Neuronal stem cell (in vitro differentiated cells): ENCODE data around the gene INTS3.
A peak's percentile ranks its signal among the peaks of the same experiment; 100 is the strongest.

Experiments used
- DNase-seq: peaks from one replicate; pipeline ENCODE4 v3.0.0-alpha.2; 2013; ENCODE audit warnings: low spot score
- H2AFZ ChIP-seq: one replicate; pipeline ENCODE4 v1.6.1; 2013; ENCODE audit warnings: mild to moderate bottlenecking, low read length, inconsistent platforms
- H2AK5ac ChIP-seq: 2 replicates; pipeline ENCODE4 v1.6.1; 2013; ENCODE audit warnings: low read depth, mild to moderate bottlenecking, inconsistent platforms, low read length, moderate library complexity, mixed read lengths
- H2BK120ac ChIP-seq: 2 replicates; pipeline ENCODE4 v1.6.1; 2013; ENCODE audit warnings: low read depth, mild to moderate bottlenecking, inconsistent platforms, low read length, moderate library complexity, mixed read lengths
- H2BK12ac ChIP-seq: one replicate; pipeline ENCODE4 v1.6.1; 2013; ENCODE audit warnings: low read length, inconsistent platforms
- H2BK15ac ChIP-seq: 2 replicates; pipeline ENCODE4 v1.6.1; 2013; ENCODE audit warnings: mild to moderate bottlenecking, low read length, inconsistent platforms, mixed read lengths
- H2BK5ac ChIP-seq: one replicate; pipeline ENCODE4 v1.6.1; 2013; ENCODE audit warnings: inconsistent platforms, mild to moderate bottlenecking, low read length, moderate library complexity
- H3K14ac ChIP-seq: one replicate; pipeline ENCODE4 v1.6.1; 2013; ENCODE audit warnings: low read length, inconsistent platforms
- H3K18ac ChIP-seq: 2 replicates; pipeline ENCODE4 v1.6.1; 2013; ENCODE audit warnings: low read length, inconsistent platforms
- H3K23ac ChIP-seq: 2 replicates; pipeline ENCODE4 v1.6.1; 2013; ENCODE audit warnings: low read depth, mild to moderate bottlenecking, mixed read lengths, low read length, inconsistent platforms; ENCODE audit not compliant: poor library complexity
- H3K27ac ChIP-seq: replicated peaks from 3 replicates; pipeline ENCODE4 v1.5.1; 2013; ENCODE audit warnings: low read length, inconsistent platforms
- H3K27me3 ChIP-seq, 3 experiments: 2 replicates each; pipeline ENCODE4 v1.6.1; 2013; ENCODE audit warnings: low read length in 3 of 3, mild to moderate bottlenecking in 2 of 3, inconsistent platforms in 1 of 3, low read depth in 1 of 3, mixed read lengths in 1 of 3, moderate library complexity in 1 of 3; ENCODE audit not compliant: control insufficient read depth in 3 of 3, insufficient read depth in 3 of 3
- H3K36me3 ChIP-seq, 2 donors: replicated peaks in 1 of 2; 2 replicates each; pipeline ENCODE4 v1.6.1; 2013; ENCODE audit warnings: low read length in 2 of 2; ENCODE audit not compliant: control insufficient read depth in 2 of 2, insufficient read depth in 2 of 2
- H3K4ac ChIP-seq: 2 replicates; pipeline ENCODE4 v1.6.1; 2013; ENCODE audit warnings: inconsistent platforms, mild to moderate bottlenecking, low read length, moderate library complexity
- H3K4me1 ChIP-seq, 2 donors: 1 replicate in 1 of 2; 2 replicates in 1 of 2; pipeline ENCODE4 v1.6.1; 2013; ENCODE audit warnings: low read length in 2 of 2, low read depth in 1 of 2; ENCODE audit not compliant: control insufficient read depth in 2 of 2, insufficient read depth in 1 of 2
- H3K4me2 ChIP-seq: one replicate; pipeline ENCODE4 v1.6.1; 2013; ENCODE audit warnings: mild to moderate bottlenecking, low read length, inconsistent platforms; ENCODE audit not compliant: insufficient read depth, poor library complexity, severe bottlenecking
- H3K4me3 ChIP-seq, 2 donors: 2 replicates each; pipeline ENCODE4 v1.5.1; 2013; ENCODE audit warnings: low read length in 2 of 2, mild to moderate bottlenecking in 2 of 2, inconsistent platforms in 1 of 2, moderate library complexity in 1 of 2
- H3K79me1 ChIP-seq: one replicate; pipeline ENCODE4 v1.6.1; 2013; ENCODE audit warnings: low read depth, mild to moderate bottlenecking, inconsistent platforms, low read length, moderate library complexity
- H3K9ac ChIP-seq: one replicate; pipeline ENCODE4 v1.6.1; 2013; ENCODE audit warnings: mild to moderate bottlenecking, low read depth, low read length, inconsistent platforms; ENCODE audit not compliant: poor library complexity
- H3K9me3 ChIP-seq, 2 donors: replicated peaks in 1 of 2; 2 replicates each; pipeline versions ENCODE3 to v1.6.1; 2013; ENCODE audit warnings: low read length in 2 of 2, mild to moderate bottlenecking in 2 of 2, inconsistent platforms in 1 of 2, low read depth in 1 of 2, mixed read lengths in 1 of 2, moderate library complexity in 1 of 2; ENCODE audit not compliant: control insufficient read depth in 2 of 2, insufficient read depth in 1 of 2
- H4K8ac ChIP-seq: one replicate; pipeline ENCODE4 v1.6.1; 2013; ENCODE audit warnings: low read depth, mild to moderate bottlenecking, inconsistent platforms, low read length, moderate library complexity
- H4K91ac ChIP-seq: one replicate; pipeline ENCODE4 v1.6.1; 2013; ENCODE audit warnings: low read length, low read depth, mild to moderate bottlenecking, inconsistent platforms; ENCODE audit not compliant: poor library complexity
- WGBS, 2 donors: extraction: QIAGEN DNeasy Blood & Tissue Kit; methylation state at CpG; one replicate each; pipeline ENCODE4 v1.1.7; 2013; ENCODE audit warnings: missing lambda C conversion rate in 2 of 2, mixed read lengths in 1 of 2; ENCODE audit not compliant: insufficient read length in 2 of 2, insufficient replicate concordance in 1 of 2; ENCODE audit errors: extremely low coverage in 2 of 2; 5-methylcytosine and 5-hydroxymethylcytosine counted together

INTS3 gene

DNA sequence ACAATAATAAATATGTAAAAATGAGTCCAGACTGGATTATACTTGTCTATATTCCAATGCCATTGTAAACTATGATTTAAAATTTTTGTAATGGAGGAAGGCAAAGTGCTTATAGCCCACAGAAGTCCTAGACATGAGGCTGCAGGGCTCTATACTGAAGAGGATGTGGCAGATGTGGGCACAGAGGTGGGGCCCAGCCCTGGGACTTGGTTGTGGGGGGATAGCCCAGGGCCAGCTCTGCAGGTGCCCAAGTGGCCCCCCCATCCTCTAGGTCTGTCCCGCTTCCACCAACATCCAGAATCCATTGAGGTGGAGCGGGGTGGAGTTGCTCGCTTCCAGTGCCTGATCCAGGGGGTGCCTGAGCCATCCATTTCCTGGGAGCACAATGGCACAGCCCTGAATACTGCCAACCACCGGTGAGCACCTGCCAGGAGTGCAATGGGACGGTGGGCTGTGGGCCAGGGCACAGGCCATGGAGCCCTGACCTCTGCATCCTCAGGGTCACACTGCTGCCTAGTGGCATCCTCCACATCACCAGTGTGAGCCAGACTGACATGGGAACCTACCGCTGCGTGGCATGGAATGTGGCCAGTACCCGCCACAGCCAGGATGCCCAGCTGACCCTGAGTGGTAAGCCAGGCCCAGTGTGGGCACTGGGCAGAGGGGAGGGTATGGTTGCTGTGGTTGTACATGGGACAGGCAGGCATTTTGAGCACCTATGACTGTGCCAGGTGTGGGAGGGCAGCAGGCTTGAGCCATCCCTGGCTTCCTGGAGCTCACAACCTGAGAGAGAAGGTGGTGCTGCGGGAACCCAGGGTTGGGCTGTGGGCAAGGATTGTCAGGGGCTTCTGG lies 68.3 kb downstream of the INTS3 start:
- H2BK12ac ChIP-seq = peak overlapping the region; percentile 85
- peak overlapping the region; percentile 33 for H3K18ac ChIP-seq
- no peak overlapping the region for H3K4me2 ChIP-seq
- peaks cover 36 to 48% of the 10 kb centered on the region in 2 donors for H3K4me1 ChIP-seq
- peak overlapping the region; percentile 83 for H3K23ac ChIP-seq
- DNase-seq = no peak
- H2BK120ac ChIP-seq = no peak overlapping the region
- no peaks in the 10 kb centered on the region for H3K79me1 ChIP-seq
- H3K9ac ChIP-seq = peak overlapping the region; percentile 87
- peak overlapping the region; percentile 58 for H3K4ac ChIP-seq
- peaks cover 6 to 46% of the 10 kb centered on the region in 2 donors for H3K36me3 ChIP-seq
- H3K9me3 ChIP-seq = peaks cover 0 to 3% of the 10 kb centered on the region in 2 donors
- peak overlapping the region; percentile 68 for H2BK15ac ChIP-seq
- no peak overlapping the region for H3K27ac ChIP-seq
- H3K4me3 ChIP-seq = no peak overlapping the region
- peak overlapping the region; percentile 100 for H2AK5ac ChIP-seq
- H2BK5ac ChIP-seq = peak overlapping the region; percentile 26
- H4K8ac ChIP-seq = no peak overlapping the region
- no peak overlapping the region for H3K14ac ChIP-seq
- H4K91ac ChIP-seq = no peak overlapping the region
- H2AFZ ChIP-seq = no peak overlapping the region
- peaks cover 0 to 5% (median 0%) of the 10 kb centered on the region in 3 experiments for H3K27me3 ChIP-seq
- no CpG with 5 or more reads among the region's 9 CpGs for WGBS, 2 donors

GRCh38 chr1:153796786-153797659 lies 69.2 kb downstream of the INTS3 start:
- Histone ChIP-seq H3K14ac (no peak overlapping the region), H3K9ac (no peak overlapping the region), H3K79me1 (no peaks in the 10 kb centered on the region), H3K4me1 (peaks cover 32 to 45% of the 10 kb centered on the region in 2 donors), H3K4ac (no peak overlapping the region), H3K27me3 (peaks cover 0 to 2% (median 0%) of the 10 kb centered on the region in 3 experiments), H3K4me2 (no peak overlapping the region), H3K18ac (peak overlapping the region; percentile 33), H3K9me3 (no peaks in the 10 kb centered on the region), H2BK5ac (peak overlapping the region; percentile 26), H3K4me3 (no peak overlapping the region), H3K23ac (peak overlapping the region; percentile 83), H4K91ac (no peak overlapping the region), H2BK12ac (peak overlapping the region; percentile 12), H3K36me3 (peaks cover 8 to 53% of the 10 kb centered on the region in 2 donors), H2AK5ac (peak overlapping the region; percentile 100), H2AFZ (no peak overlapping the region), H4K8ac (no peak overlapping the region), H3K27ac (no peak overlapping the region), H2BK120ac (no peak overlapping the region), H2BK15ac (peak overlapping the region; percentile 68)
- no CpG with 5 or more reads among the region's 26 CpGs for WGBS, 2 donors
- DNase-seq = peak; percentile 65

DNA sequence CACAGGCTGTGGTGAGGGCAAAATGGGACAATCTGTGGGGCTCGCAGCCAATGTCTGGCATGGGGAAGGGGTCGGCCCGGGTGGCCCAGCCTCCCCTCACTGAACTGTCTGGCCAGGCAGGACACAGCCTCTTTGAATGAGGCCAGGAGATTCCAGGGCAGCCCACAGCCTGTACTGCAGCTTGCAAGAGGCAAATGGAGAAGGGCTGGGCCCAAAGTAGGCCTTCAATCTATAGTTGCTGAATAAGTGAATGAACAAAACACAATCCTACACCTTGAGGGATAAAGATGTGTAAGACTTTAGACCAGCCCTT lies 70.6 kb downstream of the INTS3 start:
- Histone ChIP-seq H3K14ac (no peak overlapping the region), H4K91ac (no peak overlapping the region)
- no CpG with 5 or more reads among the region's 3 CpGs for WGBS, 2 donors

DNA sequence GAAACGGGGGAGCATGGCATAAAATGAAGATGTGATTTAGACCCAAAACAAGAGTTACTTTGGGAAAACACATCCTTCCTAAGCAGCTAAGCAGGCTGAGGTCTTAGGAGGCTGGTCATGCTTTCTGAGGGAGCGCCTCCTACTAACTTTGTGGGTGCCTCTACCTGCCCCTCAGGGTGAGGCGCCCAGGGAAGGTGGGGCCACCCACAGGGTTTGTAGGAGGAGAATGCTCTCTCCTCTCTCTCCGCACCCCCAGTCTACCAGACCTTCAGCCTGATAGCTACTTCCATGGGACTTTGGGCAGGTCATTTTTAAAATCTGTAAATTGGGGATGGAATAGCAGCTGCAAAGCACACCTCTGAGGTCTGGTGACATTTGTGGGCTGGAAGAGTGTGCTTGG lies 71.2 kb downstream of the INTS3 start:
- H2BK12ac ChIP-seq = no peak overlapping the region
- no peak overlapping the region for H4K8ac ChIP-seq
- no peak overlapping the region for H3K4me3 ChIP-seq
- no peak overlapping the region for H2AK5ac ChIP-seq
- peaks cover 0 to 2% (median 0%) of the 10 kb centered on the region in 3 experiments for H3K27me3 ChIP-seq
- H3K23ac ChIP-seq = no peak overlapping the region
- no peaks in the 10 kb centered on the region for H3K9me3 ChIP-seq
- no peak overlapping the region for H3K4me2 ChIP-seq
- H2BK5ac ChIP-seq = no peak overlapping the region
- no peak for DNase-seq
- no peak overlapping the region for H3K27ac ChIP-seq
- no peak overlapping the region for H2BK120ac ChIP-seq
- no peak overlapping the region for H3K14ac ChIP-seq
- H3K79me1 ChIP-seq = no peaks in the 10 kb centered on the region
- no peak overlapping the region for H4K91ac ChIP-seq
- H3K9ac ChIP-seq = no peak overlapping the region
- H3K18ac ChIP-seq = no peak overlapping the region
- H2AFZ ChIP-seq = no peak overlapping the region
- H3K36me3 ChIP-seq = peaks cover 10 to 65% of the 10 kb centered on the region in 2 donors
- WGBS, 2 donors = no CpG with 5 or more reads among the region's 4 CpGs
- no peak overlapping the region for H3K4ac ChIP-seq
- peaks cover 17 to 28% of the 10 kb centered on the region in 2 donors for H3K4me1 ChIP-seq
- no peak overlapping the region for H2BK15ac ChIP-seq

More for the DNA sequence above, 70.6 kb downstream of the INTS3 start:
- Histone ChIP-seq H3K4me3 (no peak overlapping the region), H3K27ac (no peak overlapping the region), H2BK15ac (no peak overlapping the region), H3K79me1 (no peaks in the 10 kb centered on the region), H3K27me3 (peaks cover 0 to 2% (median 0%) of the 10 kb centered on the region in 3 experiments), H2BK5ac (peak overlapping the region; percentile 16), H2BK12ac (no peak overlapping the region), H4K8ac (no peak overlapping the region), H3K9ac (no peak overlapping the region), H3K36me3 (peaks cover 10 to 61% of the 10 kb centered on the region in 2 donors), H3K4me1 (peaks cover 23 to 33% of the 10 kb centered on the region in 2 donors), H3K18ac (peak overlapping the region; percentile 65), H2AFZ (no peak overlapping the region), H3K9me3 (no peaks in the 10 kb centered on the region), H2BK120ac (no peak overlapping the region), H3K4me2 (no peak overlapping the region), H3K23ac (no peak overlapping the region), H2AK5ac (no peak overlapping the region), H3K4ac (no peak overlapping the region)
- no peak for DNase-seq
